Mesangial cell (primary cell): ENCODE measurements around the gene NFYA. TPM values are rescaled to one million over a fixed set of nuclear protein-coding genes. Genes with fewer than 3 reads are reported as not detected.

Source experiments
- total RNA-seq: library from RNA; depleted of rRNA; stranded (reverse); fragments of >200 nt; gene quantifications from 2 replicates; pipeline ENCODE4 v1.2.3, GENCODE V29; 2015

NFYA gene
- total RNA-seq = 14.5 and 22.9 TPM in 2 replicates

DNA sequence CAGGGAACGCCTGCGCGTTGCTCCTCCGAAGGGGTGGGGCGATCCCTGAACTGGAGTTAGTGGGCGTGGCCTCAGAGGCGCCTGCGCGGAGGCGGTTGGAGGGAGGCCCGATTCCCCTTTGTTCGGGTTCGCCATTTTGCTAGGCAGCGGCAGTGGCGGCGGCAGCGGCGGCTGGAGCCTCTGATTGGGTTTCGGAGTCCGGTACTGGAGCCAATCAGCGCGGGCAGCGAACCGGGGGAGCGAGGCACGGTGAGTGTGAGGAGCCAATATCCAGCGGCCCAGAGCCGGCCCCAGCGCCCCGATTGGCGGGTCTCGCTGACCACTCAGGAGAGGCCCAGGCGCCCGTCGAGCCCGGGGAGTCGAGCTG is at the start of gene NFYA:
Gene NFYA, plus strand, starts transcription at position 139 of the 367 bp plus-strand sequence. CDS start 6,116 bp downstream, outside the sequence.

DNA sequence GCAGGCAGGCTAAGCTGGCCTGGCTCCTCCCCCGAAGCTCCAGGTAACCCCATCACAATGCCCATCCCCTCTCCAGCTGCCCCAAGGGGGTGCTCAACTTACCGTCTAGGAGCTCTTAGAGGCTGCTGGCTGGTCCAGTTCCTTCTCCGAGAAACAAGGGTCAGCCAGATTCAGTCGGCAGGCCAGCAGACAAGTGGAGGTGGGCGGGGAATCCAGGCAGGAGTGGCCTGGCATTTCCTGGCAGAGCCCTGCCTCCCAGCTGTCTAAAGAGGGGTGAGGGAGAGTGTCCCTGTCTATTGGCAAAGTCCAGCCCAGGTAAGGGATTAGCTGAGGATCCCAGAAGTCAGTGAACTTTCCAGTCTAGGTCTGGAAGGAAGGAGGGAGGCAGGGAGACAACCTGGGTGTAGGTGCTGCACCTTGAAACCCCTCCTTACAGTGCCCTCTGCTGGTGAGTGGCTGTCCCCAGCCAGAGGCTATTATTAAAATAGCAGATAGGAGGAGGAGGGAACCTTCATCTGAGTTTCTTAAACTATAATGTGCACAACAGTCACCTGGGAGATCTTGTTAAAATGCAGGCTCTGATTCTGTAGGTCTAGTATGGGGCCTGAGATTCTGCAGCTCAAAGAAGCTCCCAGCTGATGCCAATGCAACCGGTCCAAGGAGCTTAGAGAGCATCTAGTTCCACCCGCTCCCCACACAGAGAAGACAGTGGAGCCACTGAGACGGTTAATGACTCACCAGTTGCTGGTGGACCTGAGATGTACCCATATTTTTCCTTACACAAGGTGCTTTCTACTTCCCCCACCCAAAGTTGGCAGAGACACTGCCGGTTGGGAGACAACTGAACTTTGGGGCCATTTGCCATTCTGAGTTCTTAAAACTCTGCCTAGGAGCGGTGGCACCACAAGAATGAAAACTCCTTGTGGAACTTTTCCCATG is 33.4 kb upstream of the NFYA start, which contains the start of gene UNC5CL:
Gene UNC5CL, minus strand, starts transcription at position 162 of the 939 bp plus-strand sequence. CDS start 4,147 bp downstream, outside the sequence.

DNA sequence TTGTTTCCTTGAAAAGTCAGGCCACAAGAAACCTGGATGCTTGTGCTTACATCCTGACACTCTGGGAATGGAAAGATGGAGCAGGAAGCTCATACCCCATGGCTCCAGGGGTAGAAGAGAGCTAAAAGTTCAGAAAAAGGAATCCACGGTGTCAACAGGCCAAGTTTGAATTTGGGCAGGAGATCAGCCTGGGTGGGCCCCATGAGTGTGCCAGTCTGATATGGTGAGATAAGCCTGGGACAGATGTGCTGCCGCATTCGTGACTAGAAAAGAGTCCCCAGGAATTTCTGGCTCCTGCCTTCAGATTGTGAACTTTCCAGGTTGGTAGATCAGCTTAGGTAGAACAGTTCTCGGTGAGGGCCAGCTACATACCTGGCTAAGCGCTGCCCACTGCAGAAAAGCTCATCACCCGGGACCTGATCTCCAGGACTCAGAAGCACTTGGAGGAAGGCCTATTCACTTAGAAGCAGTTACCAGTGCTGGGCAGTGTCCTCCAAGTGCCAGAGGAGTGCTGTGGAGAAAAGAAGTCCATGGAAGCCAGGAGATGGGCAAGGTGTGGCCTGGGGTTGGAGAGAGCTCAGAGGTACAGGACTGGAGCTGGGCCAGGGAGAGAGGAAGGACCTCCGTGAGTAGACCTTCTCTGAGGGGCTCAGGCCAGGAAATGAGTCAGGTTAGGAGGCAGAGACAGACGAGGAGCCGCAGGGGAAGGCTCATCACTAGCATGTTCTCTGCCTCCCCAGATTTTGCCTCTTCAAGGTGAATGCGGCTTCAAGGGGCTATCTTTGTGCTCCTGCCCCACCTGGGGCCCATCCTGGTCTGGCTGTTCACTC is 30.3 kb upstream of the NFYA start, which contains the start of gene TSPO2:
Gene TSPO2, plus strand, starts transcription at position 242 of the 830 bp plus-strand sequence. Its CDS starts 519 bp downstream, at position 761.

DNA sequence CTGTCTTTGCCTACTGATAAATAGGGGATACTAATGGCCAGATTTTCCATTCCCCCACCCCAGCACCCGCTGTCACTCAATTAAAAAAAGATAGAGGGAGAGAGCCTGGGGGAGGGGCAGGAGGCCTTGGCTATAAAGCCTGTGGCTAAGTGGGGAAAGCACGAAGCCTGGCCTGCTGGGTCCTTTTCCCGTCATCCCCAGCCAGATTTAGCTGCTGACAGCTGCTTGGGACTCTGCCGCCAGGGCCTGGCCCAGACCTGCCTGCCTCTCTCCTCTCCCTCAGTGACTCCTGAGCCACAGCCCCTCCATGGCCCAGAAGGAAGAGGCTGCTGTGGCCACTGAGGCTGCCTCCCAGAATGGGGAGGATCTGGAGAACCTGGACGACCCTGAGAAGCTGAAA is 19.7 kb upstream of the NFYA start, which contains the start of gene APOBEC2:
Gene APOBEC2, plus strand, starts transcription at position 162 of the 400 bp plus-strand sequence. Its CDS starts 146 bp downstream, at position 308.

DNA sequence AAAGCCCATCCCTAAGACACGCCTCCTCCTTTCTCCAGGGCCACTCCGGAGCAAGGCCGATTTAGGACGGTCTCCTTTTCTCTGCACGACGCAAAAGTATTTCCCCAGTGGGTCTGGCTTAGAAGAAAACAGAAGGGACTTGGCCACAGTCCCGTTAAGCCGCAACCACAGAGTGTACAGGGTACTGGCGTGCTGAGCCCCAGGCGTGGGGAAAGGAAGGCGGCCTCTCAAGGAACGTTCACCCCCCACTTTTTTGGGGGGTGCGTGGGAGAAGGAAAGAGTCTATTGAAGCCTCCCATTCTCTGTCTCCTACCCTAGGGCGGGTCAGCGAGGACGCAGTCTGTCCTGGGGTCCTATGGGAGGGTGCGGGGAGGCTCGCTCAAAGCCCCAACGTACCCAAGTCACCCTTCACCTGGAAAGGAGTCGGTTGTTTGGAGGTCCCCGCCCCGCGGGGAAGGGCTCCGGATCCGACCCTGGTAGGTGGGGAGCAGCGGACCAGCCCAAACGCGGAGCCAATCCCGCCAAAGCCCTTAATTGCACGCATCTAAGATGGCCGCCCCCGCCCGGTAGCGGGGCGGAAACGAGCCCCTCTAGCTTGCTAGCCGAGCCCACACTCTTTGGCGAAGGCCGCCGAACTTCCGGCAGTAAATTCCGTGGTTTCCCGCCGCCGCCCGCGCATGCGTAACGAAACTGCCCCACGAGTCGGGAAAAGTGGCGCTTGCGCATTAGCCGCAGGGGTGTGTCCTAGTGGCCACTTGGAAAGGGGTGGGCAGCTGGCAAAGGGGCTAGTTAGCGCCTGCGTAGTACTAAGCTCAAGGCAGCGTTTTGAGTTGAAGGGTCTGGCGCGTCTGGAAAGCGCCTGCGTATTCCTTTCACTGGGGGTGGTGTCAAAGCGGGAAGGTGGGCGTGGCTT is 595 bp upstream of the NFYA start, which contains the start of gene OARD1:
Gene OARD1, minus strand, starts transcription at position 434 of the 913 bp plus-strand sequence. CDS start 722 bp downstream, outside the sequence.

Other genes with a start within 250 kb of the NFYA start
- 1.1 and 22.1 TPM in 2 replicates for gene UNC5CL, start 33.8 kb upstream of the NFYA start, total RNA-seq
- 0.51 TPM in 1 of 2 replicates, not detected in the other for gene TSPO2, start 30.5 kb upstream of the NFYA start, total RNA-seq
- not detected in 2 replicates for gene APOBEC2, start 19.8 kb upstream of the NFYA start, total RNA-seq
- gene OARD1, start 618 bp upstream of the NFYA start, total RNA-seq = 7.3 and 10.4 TPM in 2 replicates
- gene TREML1, start 81.4 kb downstream of the NFYA start, total RNA-seq = not detected in 2 replicates
- gene TREM2, start 90.1 kb downstream of the NFYA start, total RNA-seq = not detected in 2 replicates
- gene TREML2, start 128.2 kb downstream of the NFYA start, total RNA-seq = not detected in 2 replicates
- gene TREML4, start 155.4 kb downstream of the NFYA start, total RNA-seq = not detected in 2 replicates
- not detected in 2 replicates for gene TREM1, start 213.7 kb downstream of the NFYA start, total RNA-seq